Subcutaneous adipose tissue (tissue), 4 donors: Measurements from ENCODE around the gene GRPEL1. TPM values are rescaled to one million over a fixed set of nuclear protein-coding genes. Genes with fewer than 3 reads are reported as not detected.

ENCODE experiments used
- total RNA-seq, 4 donors: library from RNA; depleted of rRNA; stranded (reverse); fragments of >200 nt; gene quantifications; one replicate each; pipeline ENCODE4 v1.1.0, GENCODE V29; 2016
- TF ChIP-seq, protein P1 (sequence below): fragments of 450-650 bp; IDR thresholded peaks from one replicate; pipeline ENCODE4 v1.5.1; 2016; ENCODE audit warnings: low read depth, mild to moderate bottlenecking, control low read depth, antibody characterized with exemption, moderate library complexity

The GRPEL1 gene
- 10 to 100 TPM; 15.0 to 21.4 (median 19.5) TPM for total RNA-seq

DNA sequence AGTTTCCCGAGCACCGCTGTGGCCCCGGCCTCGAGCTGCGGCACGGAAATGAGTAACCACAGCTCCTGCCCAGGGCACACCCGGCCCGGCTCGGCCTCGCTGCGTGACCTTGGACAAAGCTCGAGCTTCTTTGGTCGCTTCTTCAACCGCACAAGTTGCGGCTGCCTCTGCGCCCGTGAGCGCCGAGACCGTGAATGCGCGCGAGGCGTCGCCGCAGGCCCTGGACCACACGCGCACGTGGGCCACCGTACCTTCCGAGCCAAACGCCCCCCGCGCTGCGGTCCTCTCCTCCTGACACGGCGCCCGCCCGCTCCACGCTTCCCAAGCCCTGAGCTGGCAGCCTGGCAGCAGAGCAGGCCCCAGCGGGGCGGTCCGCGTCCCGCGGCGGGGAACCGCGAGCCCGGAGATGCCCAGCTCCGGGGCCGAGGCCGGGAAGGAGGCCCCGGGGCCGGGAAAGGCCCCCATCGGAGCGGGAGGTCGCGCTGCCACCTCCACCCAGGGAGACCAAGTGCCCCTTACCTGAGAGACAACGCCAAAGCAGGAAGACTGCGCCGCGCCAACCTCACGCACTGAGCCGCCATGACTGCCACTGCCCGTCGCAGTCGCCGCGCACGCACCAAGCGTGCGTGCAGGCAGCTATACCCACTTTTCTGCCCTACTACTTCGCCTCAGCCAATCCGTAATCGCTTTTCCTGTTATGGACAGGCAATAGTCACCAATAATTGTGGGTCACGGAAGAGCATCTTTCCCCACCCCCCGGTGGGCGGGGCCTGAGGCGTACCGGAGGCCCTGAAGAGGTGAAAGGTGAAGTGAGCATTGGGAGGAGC is at the start of gene GRPEL1:
Gene GRPEL1 (minus strand): TSS at position 613 of the 827 bp plus-strand sequence. CDS start 32 bp downstream, at position 581.
- TF ChIP-seq, protein P1, sequence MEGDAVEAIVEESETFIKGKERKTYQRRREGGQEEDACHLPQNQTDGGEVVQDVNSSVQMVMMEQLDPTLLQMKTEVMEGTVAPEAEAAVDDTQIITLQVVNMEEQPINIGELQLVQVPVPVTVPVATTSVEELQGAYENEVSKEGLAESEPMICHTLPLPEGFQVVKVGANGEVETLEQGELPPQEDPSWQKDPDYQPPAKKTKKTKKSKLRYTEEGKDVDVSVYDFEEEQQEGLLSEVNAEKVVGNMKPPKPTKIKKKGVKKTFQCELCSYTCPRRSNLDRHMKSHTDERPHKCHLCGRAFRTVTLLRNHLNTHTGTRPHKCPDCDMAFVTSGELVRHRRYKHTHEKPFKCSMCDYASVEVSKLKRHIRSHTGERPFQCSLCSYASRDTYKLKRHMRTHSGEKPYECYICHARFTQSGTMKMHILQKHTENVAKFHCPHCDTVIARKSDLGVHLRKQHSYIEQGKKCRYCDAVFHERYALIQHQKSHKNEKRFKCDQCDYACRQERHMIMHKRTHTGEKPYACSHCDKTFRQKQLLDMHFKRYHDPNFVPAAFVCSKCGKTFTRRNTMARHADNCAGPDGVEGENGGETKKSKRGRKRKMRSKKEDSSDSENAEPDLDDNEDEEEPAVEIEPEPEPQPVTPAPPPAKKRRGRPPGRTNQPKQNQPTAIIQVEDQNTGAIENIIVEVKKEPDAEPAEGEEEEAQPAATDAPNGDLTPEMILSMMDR: no peak

DNA sequence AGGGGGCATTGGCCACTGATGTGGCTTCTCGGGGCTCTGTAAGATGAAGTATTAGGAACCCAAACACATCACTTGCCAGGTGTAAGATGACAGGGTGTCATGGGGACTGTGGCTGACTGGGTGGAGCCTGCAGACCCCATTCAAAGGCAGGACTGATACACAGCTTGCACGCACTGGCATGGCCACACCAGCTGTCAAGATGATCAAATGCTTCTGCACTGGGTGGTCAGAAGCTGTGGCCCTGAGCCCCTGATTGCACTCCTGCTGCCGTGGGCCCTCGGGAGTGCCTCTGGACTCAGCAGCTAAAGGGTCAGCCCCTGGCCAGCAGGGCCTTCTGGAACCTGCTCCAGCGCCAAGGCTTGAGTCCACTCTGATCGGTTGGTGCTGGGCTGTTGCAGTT is 48.8 kb upstream of the GRPEL1 start:
- TF ChIP-seq, protein P1: no peak

DNA sequence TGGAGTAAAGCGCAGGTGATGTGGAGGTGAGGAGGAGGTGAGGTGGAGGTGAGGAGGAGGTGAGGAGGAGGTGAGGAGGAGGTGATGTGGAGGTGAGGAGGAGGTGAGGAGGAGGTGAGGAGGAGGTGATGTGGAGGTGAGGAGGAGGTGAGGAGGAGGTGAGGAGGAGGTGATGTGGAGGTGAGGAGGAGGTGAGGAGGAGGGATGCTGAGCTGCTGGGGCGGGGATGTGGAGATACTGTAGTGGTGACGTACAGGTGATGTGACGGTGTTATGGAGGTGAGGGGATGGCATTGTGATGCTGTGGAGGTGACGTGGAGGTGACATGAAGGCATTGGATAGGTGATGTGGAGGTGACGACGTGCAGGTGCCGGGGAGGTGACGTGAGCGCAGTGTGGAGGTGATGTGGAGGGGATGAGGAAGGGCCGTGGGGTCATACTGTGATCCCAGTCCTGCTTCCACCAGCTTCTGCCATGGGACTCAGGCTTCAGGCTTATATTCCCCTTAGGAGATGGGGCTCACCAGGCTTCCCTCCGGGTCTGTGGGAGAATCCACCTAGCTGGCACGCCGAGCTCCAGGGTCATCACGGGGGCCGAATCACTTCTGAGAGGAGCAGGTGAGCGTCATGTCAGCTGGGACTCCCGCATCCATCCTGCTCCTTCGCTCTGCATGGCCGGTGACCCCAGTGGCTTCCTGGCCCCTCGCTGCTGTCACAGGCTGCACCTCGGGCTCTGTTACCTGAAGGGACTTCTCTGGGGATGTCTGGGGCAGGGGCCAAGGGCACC is 47.9 kb upstream of the GRPEL1 start:
- TF ChIP-seq, protein P1: no peak

DNA sequence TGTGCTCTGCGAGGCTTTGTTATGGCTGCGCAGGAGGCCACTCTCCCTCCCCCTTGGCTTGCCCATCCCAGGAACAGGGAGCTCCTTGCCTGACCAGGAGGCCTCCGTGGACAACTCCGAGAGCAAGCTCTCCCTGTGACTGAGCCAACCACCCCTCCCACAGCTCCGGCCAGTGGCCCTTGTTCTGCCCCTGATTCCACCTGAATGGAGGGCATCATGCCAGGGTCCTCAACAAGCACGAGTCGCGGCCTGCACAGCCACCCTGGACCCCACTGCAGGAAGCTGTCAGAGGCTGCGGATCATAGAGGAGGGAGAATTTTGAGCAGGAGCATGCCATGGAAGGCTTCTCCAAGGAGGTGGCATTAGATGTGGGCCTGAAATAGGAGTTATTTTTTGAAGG is 44.8 kb upstream of the GRPEL1 start:
- TF ChIP-seq, protein P1: no peak

DNA sequence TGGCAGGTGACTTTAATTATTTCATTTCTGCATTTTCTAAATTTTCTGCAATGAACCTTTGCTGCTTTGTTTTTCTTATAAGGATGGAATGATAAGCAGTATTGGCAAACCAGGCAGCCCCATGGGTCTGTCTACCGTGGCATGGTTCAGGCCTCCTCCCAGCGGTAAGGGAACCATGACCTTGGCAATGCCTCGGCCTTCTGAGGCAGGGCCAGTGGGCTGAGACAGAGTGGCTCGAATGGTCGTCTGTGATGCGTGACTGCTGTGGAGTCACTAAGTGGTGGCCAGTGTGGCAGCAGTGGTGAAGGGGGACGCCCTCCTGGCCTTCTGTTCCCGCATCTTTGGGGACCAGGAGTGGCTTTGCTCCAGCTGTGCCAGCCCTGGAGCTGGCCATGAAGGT is 43.6 kb upstream of the GRPEL1 start:
- TF ChIP-seq, protein P1: no peak

DNA sequence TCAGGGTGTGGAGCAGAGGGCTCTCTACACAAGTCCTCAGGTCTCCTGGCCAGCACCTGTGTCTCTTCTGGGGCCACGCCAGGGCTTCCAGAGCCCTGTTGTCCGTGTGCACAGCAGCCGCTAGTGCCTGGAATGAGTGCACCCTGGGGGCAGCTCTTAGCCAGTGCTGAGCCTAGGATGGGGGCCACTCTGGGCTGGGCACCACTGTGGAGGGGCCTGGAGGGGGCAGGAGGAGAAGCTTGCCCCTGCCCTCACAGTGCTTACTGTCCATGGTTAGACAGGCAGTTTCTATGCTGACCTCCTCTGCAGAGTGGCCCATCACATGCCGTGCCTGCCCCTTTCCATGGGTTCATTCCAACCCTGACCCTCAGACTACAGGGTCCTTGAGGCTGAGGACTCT is 42.7 kb upstream of the GRPEL1 start:
- TF ChIP-seq, protein P1: no peak

DNA sequence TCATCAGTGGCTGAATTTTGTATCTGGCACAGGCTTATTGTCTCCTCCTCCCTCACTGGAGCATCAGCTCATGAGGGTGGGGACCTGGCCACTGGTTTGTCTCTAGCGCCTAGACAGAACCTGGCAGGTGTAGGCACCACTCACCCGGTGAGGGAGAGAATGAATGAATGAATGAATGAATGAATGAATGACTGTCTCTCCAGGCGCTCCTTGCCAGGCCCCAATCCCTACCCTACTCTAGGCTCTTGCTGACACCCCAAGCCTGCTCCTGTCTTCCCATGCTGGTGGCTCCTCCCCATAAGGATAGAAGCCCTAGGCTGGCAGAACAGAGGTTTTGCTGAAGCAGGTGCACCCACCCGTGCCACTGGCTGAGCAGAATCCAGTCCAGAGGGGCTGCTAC is 41.3 kb upstream of the GRPEL1 start:
- TF ChIP-seq, protein P1: no peak
